GM18873 (cell line): Measurements from ENCODE around the gene ETNK2.

ENCODE experiments used
- ATAC-seq: cut with Tn5 transposase; IDR thresholded peaks from one replicate; pipeline ENCODE4 v1.9.1; 2021; ENCODE audit warnings: mild to moderate bottlenecking, moderate library complexity, moderate number of reproducible peaks; ENCODE audit not compliant: unreplicated experiment, low FRiP score

ETNK2 gene

GRCh38 chr1:204087181-204087892 is 64.5 kb downstream of the ETNK2 start:
- ATAC-seq = no peak

DNA sequence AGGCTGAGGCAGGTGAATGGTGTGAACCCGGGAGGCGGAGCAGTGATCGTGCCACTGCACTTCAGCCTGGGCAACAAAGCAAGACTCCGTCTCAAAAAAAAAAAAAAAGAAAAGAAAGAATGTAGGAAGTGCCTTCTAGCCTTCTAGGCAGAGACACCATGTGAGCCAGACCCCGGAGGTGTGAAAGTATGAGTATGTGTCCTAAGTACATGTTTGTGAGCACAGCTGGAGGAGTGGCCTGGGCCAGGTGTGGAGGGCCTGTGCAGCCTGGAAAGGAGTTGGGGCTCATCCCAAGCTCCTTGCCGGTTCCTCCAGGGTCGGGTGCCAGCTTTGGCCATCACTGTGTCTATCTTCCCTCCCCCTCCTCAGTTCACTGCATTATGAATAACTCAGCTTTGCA is 66.0 kb downstream of the ETNK2 start:
- ATAC-seq = no peak

GRCh38 chr1:204084247-204084772 is 67.5 kb downstream of the ETNK2 start:
- no peak for ATAC-seq

- ATAC-seq = no peak
Observed at GRCh38 chr1:204083491-204083890, 68.4 kb downstream of the ETNK2 start.

- ATAC-seq = no peak
Observed at GRCh38 chr1:204081791-204082513, 69.9 kb downstream of the ETNK2 start.

- ATAC-seq = no peak
Observed at GRCh38 chr1:204081164-204081790, 70.6 kb downstream of the ETNK2 start.
